SK-N-SH (cell line): ENCODE measurements around the gene ST8SIA4. TPM values are rescaled to one million over a fixed set of nuclear protein-coding genes. Genes with fewer than 3 reads are reported as not detected.

Source experiments
- CTCF ChIA-PET: fragments of 300-600, 350-600 bp; formaldehyde crosslinking; extraction: SDS; loops from one replicate; lab custom pipeline; 2021; lab: Yijun Ruan, JAX
- POLR2A ChIA-PET: fragments of 350-600 bp; sonication (Branson Sonifier 250); formaldehyde crosslinking; extraction: SDS; loops from one replicate; lab custom pipeline; 2020; ENCODE audit warnings: antibody characterized with exemption, inconsistent platforms; lab: Yijun Ruan, JAX
- DNase-seq: peaks from one replicate; pipeline ENCODE4 v3.0.0; 2012
- H2AFZ ChIP-seq: fragments of 200-600 bp; sonication (generic); 2 replicates; pipeline ENCODE4 v1.8.1; 2016; ENCODE audit warnings: antibody characterized with exemption, mild to moderate bottlenecking, low read depth
- H3F3A ChIP-seq: fragments of 200-600 bp; sonication (generic); replicated peaks from 2 replicates; pipeline ENCODE3; 2016; ENCODE audit warnings: antibody characterized with exemption, mild to moderate bottlenecking; ENCODE audit not compliant: insufficient read depth
- H3K27ac ChIP-seq, 2 experiments: fragments of 200-500 bp in 1 of 2; fragments of 200-600 bp in 1 of 2; sonication (Bioruptor generic) in 1 of 2; sonication (generic), shearing (Covaris generic) in 1 of 2; 2 replicates each; pipeline versions ENCODE4 v1.5.1 to v1.6.1; 2014 to 2016; ENCODE audit warnings: low read depth in 2 of 2, inconsistent platforms in 1 of 2, low read length in 1 of 2, mild to moderate bottlenecking in 1 of 2, mixed read lengths in 1 of 2
- H3K27me3 ChIP-seq: fragments of 200-600 bp; sonication (generic), shearing (Covaris generic); 2 replicates; pipeline ENCODE4 v1.6.1; 2016; ENCODE audit warnings: mixed run types; ENCODE audit not compliant: insufficient read depth
- H3K36me3 ChIP-seq, 2 experiments: fragments of 200-500 bp in 1 of 2; fragments of 200-600 bp in 1 of 2; sonication (Bioruptor generic) in 1 of 2; sonication (generic) in 1 of 2; replicated peaks in 1 of 2; 2 replicates each; pipeline versions ENCODE3 to v1.5.1; 2014 to 2016; ENCODE audit warnings: low read length in 1 of 2, mild to moderate bottlenecking in 1 of 2; ENCODE audit not compliant: insufficient read depth in 2 of 2, control insufficient read depth in 1 of 2
- H3K4me1 ChIP-seq, 2 experiments: fragments of 200-500 bp in 1 of 2; fragments of 200-600 bp in 1 of 2; sonication (Bioruptor generic) in 1 of 2; sonication (generic), shearing (Covaris generic) in 1 of 2; 2 replicates each; pipeline versions ENCODE4 v1.5.1 to v1.6.1; 2014 to 2016; ENCODE audit warnings: low read depth in 1 of 2, low read length in 1 of 2, mixed run types in 1 of 2; ENCODE audit not compliant: insufficient read depth in 2 of 2, control insufficient read depth in 1 of 2
- H3K4me2 ChIP-seq: fragments of 200-600 bp; sonication (generic), shearing (Covaris generic); 2 replicates; pipeline ENCODE4 v1.6.1; 2017; ENCODE audit warnings: mixed run types
- H3K4me3 ChIP-seq, 2 experiments: fragments of 200-500 bp in 1 of 2; fragments of 200-600 bp in 1 of 2; sonication (Bioruptor generic) in 1 of 2; sonication (generic), shearing (Covaris generic) in 1 of 2; 2 replicates each; pipeline versions ENCODE4 v1.5.1 to v1.8.1; 2014 to 2016; ENCODE audit warnings: low read depth in 2 of 2, inconsistent platforms in 1 of 2, low read length in 1 of 2, mild to moderate bottlenecking in 1 of 2, mixed read lengths in 1 of 2, moderate library complexity in 1 of 2
- H3K79me2 ChIP-seq: fragments of 200-600 bp; sonication (generic); 2 replicates; pipeline ENCODE4 v1.8.1; 2017; ENCODE audit warnings: mild to moderate bottlenecking; ENCODE audit not compliant: insufficient read depth
- H3K9ac ChIP-seq: fragments of 200-600 bp; sonication (generic); 2 replicates; pipeline ENCODE4 v1.6.1; 2017; ENCODE audit warnings: mixed run types
- H3K9me2 ChIP-seq: fragments of 200-600 bp; sonication (generic); 2 replicates; pipeline ENCODE4 v1.6.1; 2017; ENCODE audit warnings: mixed run types
- H3K9me3 ChIP-seq: fragments of 200-600 bp; sonication (generic); 2 replicates; pipeline ENCODE4 v1.6.1; 2017; ENCODE audit warnings: mixed run types, mild to moderate bottlenecking, moderate library complexity
- H4K20me1 ChIP-seq: fragments of 200-600 bp; sonication (generic); 2 replicates; pipeline ENCODE4 v1.6.1; 2017; ENCODE audit warnings: mild to moderate bottlenecking, mixed run types; ENCODE audit not compliant: insufficient read depth
- CTCF ChIP-seq: fragments of 200-600 bp; sonication (generic); IDR thresholded peaks from 2 replicates; pipeline ENCODE4 v1.6.1; 2017; ENCODE audit warnings: antibody characterized with exemption, mild to moderate bottlenecking, moderate library complexity
- ELF1 ChIP-seq: IDR thresholded peaks from 2 replicates; pipeline ENCODE4 v1.4.0; 2012
- EP300 ChIP-seq, 2 experiments: IDR thresholded peaks; 2 replicates each; pipeline versions ENCODE4 v1.4.0 to v1.6.1; 2012; ENCODE audit warnings: borderline replicate concordance in 1 of 2, low read depth in 1 of 2, low read length in 1 of 2
- EZH2phosphoT487 ChIP-seq: fragments of 200-600 bp; sonication (generic); IDR thresholded peaks from 2 replicates; pipeline ENCODE4 v1.6.1; 2017; ENCODE audit warnings: low read depth, mixed run types, mild to moderate bottlenecking, antibody characterized with exemption, moderate library complexity, borderline replicate concordance
- FOXJ3 ChIP-seq: sonication (generic); formaldehyde crosslinking; IDR thresholded peaks from 2 replicates; pipeline ENCODE4 v1.5.1; 2020; ENCODE audit warnings: mild to moderate bottlenecking, missing genetic modification reagents
- FOXM1 ChIP-seq: IDR thresholded peaks from 2 replicates; pipeline ENCODE4 v1.4.0; 2012; ENCODE audit warnings: low read depth, mild to moderate bottlenecking
- GABPA ChIP-seq: IDR thresholded peaks from 2 replicates; pipeline ENCODE4 v1.4.0; 2012; ENCODE audit warnings: low read depth, mild to moderate bottlenecking
- IRF3 ChIP-seq: fragments of 150-350 bp; IDR thresholded peaks from 2 replicates; pipeline ENCODE4 v1.6.1; 2016; ENCODE audit warnings: mild to moderate bottlenecking, low read depth, low read length
- JUND ChIP-seq: IDR thresholded peaks from 2 replicates; pipeline ENCODE4 v1.4.0; 2012
- MAX ChIP-seq: IDR thresholded peaks from 2 replicates; pipeline ENCODE4 v1.4.0; 2012; ENCODE audit warnings: low read depth
- PBX3 ChIP-seq: IDR thresholded peaks from 2 replicates; pipeline ENCODE4; 2012
- RCOR1 ChIP-seq: fragments of 150-350 bp; IDR thresholded peaks from 2 replicates; pipeline ENCODE4 v1.6.1; 2017; ENCODE audit warnings: antibody characterized with exemption, low read length
- RFX5 ChIP-seq: IDR thresholded peaks from 2 replicates; pipeline ENCODE4 v1.6.1; 2012; ENCODE audit warnings: mild to moderate bottlenecking, improper control_type of control experiment, low read length
- SIN3A ChIP-seq: IDR thresholded peaks from 2 replicates; pipeline ENCODE4 v1.6.1; 2012; ENCODE audit warnings: low read depth, mild to moderate bottlenecking, low read length, moderate library complexity, borderline replicate concordance
- SMC3 ChIP-seq: IDR thresholded peaks from 2 replicates; pipeline ENCODE4 v1.6.1; 2012; ENCODE audit warnings: low read depth, low read length, improper control_type of control experiment
- TAF1 ChIP-seq: IDR thresholded peaks from 2 replicates; pipeline ENCODE4 v1.6.1; 2012; ENCODE audit warnings: low read depth, mild to moderate bottlenecking, low read length, moderate library complexity, borderline replicate concordance
- TEAD4 ChIP-seq: IDR thresholded peaks from 2 replicates; pipeline ENCODE4 v1.4.0; 2012; ENCODE audit warnings: mild to moderate bottlenecking, borderline replicate concordance; ENCODE audit not compliant: insufficient read depth
- USF1 ChIP-seq: IDR thresholded peaks from 2 replicates; pipeline ENCODE4 v1.4.0; 2012; ENCODE audit warnings: low read depth, borderline replicate concordance
- USF2 ChIP-seq: fragments of 150-350 bp; IDR thresholded peaks from 2 replicates; pipeline ENCODE4 v1.6.1; 2017; ENCODE audit warnings: antibody characterized with exemption, low read length, low read depth, borderline replicate concordance
- YY1 ChIP-seq: IDR thresholded peaks from 2 replicates; pipeline ENCODE4 v1.4.0; 2012; ENCODE audit warnings: low read depth, mild to moderate bottlenecking
- WGBS: methylation state at CpG from one replicate; pipeline ENCODE4 v1.1.6; 2017; ENCODE audit warnings: low lambda C conversion rate; 5-methylcytosine and 5-hydroxymethylcytosine counted together
- polyA plus RNA-seq, 3 experiments: library from polyadenylated mRNA; depleted of rRNA; stranded (reverse); fragments of >200 nt; gene quantifications; 2 replicates each; pipeline ENCODE4 v1.2.3, GENCODE V29; 2012

The ST8SIA4 gene
- polyA plus RNA-seq, 1 of the 3 experiments (the other 2 are of a cell fraction): 0.02 TPM

GRCh38 chr5:100889165-100889743 is 13.8 kb downstream of the ST8SIA4 start:
- Histone ChIP-seq H3K27ac (no peak overlapping the region), H3K79me2 (no peaks in the 10 kb centered on the region), H3F3A (no peaks in the 10 kb centered on the region), H3K4me3 (no peak overlapping the region), H3K27me3 (no peaks in the 10 kb centered on the region), H3K36me3 (no peaks in the 10 kb centered on the region), H3K9ac (no peak overlapping the region), H4K20me1 (no peaks in the 10 kb centered on the region), H3K4me1 (no peaks in the 10 kb centered on the region), H3K4me2 (no peak overlapping the region), H2AFZ (no peak overlapping the region), H3K9me2 (no peaks in the 10 kb centered on the region), H3K9me3 (no peaks in the 10 kb centered on the region)
- TF ChIP-seq FOXM1 (no peak), ELF1 (no peak), GABPA (no peak), USF2 (no peak), YY1 (no peak), MAX (no peak), TAF1 (no peak), USF1 (no peak), SMC3 (no peak), SIN3A (no peak), EZH2phosphoT487 (no peak), RCOR1 (no peak), FOXJ3 (CRISPR knock-in tag) (no peak), CTCF (no peak), RFX5 (no peak), IRF3 (no peak), PBX3 (no peak), JUND (no peak), TEAD4 (no peak), EP300 (IDR thresholded peaks at IDR 0.05; ENCODE audit: borderline replicate concordance in 1 of 2, low read depth in 1 of 2, low read length in 1 of 2) (no peak)
- WGBS: 7% methylated on average over 4 of the region's 4 CpGs
- ChIA-PET CTCF (no interaction called here), POLR2A (no interaction called here)
- DNase-seq: no peak
